ENCODE data around the gene TMBIM1. TPM values are rescaled to one million over a fixed set of nuclear protein-coding genes. Genes with fewer than 3 reads are reported as not detected.

Gene TMBIM1
- total and polyA plus RNA-seq, 12 donors = 25.7 to 293 (median 198) TPM

- no peaks in the 10 kb centered on the region for H3K27me3 ChIP-seq
- no peak overlapping the region for H3K27ac ChIP-seq
- peaks cover 0 to 13% of the 10 kb centered on the region in 2 donors for H3K4me1 ChIP-seq (replicated peaks in 1 of 2)
- intact Hi-C loops (cut with DNase I) = loop anchor here (5.0 kb wide), 1 partner anchor 94 kb away; no protein-coding TSS in a partner anchor
- WGBS, 4 donors = 69 to 81% (median 77%) methylated on average over 6 of the region's 6 CpGs
- no peak overlapping the region for H3K4me3 ChIP-seq
- DNase-seq = no peak
- H3K9me3 ChIP-seq (replicated peaks in 1 of 3) = no peaks in the 10 kb centered on the region
- H3K36me3 ChIP-seq (replicated peaks in 1 of 2) = no peaks in the 10 kb centered on the region
- no peak for TF ChIP-seq POLR2A (IDR thresholded peaks at IDR 0.05)
- TF ChIP-seq, protein P1, sequence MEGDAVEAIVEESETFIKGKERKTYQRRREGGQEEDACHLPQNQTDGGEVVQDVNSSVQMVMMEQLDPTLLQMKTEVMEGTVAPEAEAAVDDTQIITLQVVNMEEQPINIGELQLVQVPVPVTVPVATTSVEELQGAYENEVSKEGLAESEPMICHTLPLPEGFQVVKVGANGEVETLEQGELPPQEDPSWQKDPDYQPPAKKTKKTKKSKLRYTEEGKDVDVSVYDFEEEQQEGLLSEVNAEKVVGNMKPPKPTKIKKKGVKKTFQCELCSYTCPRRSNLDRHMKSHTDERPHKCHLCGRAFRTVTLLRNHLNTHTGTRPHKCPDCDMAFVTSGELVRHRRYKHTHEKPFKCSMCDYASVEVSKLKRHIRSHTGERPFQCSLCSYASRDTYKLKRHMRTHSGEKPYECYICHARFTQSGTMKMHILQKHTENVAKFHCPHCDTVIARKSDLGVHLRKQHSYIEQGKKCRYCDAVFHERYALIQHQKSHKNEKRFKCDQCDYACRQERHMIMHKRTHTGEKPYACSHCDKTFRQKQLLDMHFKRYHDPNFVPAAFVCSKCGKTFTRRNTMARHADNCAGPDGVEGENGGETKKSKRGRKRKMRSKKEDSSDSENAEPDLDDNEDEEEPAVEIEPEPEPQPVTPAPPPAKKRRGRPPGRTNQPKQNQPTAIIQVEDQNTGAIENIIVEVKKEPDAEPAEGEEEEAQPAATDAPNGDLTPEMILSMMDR (IDR thresholded peaks at IDR 0.05) = no peak
Measured at GRCh38 chr2:218298314-218298875, 6.1 kb upstream of the TMBIM1 start.

GRCh38 chr2:218296847-218297246 is 4.5 kb upstream of the TMBIM1 start:
- Histone ChIP-seq H3K36me3 (replicated peaks in 1 of 2) (no peaks in the 10 kb centered on the region), H3K4me1 (replicated peaks in 1 of 2) (peaks cover 0 to 22% of the 10 kb centered on the region in 2 donors), H3K27me3 (no peaks in the 10 kb centered on the region), H3K27ac (no peak overlapping the region), H3K4me3 (no peak overlapping the region), H3K9me3 (replicated peaks in 1 of 3) (no peaks in the 10 kb centered on the region)
- WGBS, 4 donors = 75 to 86% (median 81%) methylated on average over 6 to 7 of the region's 7 CpGs
- TF ChIP-seq POLR2A (IDR thresholded peaks at IDR 0.05) = no peak
- TF ChIP-seq, protein P1 (IDR thresholded peaks at IDR 0.05) = no peak
- intact Hi-C loops (cut with DNase I) = loop anchor here (5.0 kb wide), 1 partner anchor 95 kb away; no protein-coding TSS in a partner anchor
- DNase-seq = no peak

DNA sequence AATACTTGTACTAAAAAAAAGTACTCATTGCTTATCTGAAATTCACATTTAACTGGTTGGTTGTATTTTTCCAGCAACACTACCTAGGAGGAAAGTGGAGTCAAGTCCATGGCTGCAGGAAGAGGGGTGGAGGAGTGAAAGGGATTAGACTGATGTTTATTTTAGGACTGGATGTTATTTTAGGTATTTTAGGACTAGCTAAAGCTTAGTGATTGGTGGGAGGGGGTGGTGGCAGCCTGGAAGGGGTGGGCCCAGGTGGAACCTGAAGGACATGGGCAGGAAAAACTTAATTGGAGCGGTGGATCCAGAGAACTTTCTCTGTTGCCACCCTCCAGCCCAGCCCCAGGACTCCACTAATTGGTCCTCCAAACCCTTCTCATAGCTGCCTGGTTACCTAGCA is 3.9 kb upstream of the TMBIM1 start:
- WGBS, 4 donors = 85 to 100% (median 94%) methylated on average over 1 of the region's 1 CpG
- no peak for DNase-seq
- H3K4me1 ChIP-seq (replicated peaks in 1 of 2) = peaks cover 3 to 26% of the 10 kb centered on the region in 2 donors
- intact Hi-C loops (cut with DNase I) = loop anchor here (5.0 kb wide), 1 partner anchor 96 kb away; no protein-coding TSS in a partner anchor
- TF ChIP-seq, protein P1 (IDR thresholded peaks at IDR 0.05) = no peak
- no peak for TF ChIP-seq POLR2A (IDR thresholded peaks at IDR 0.05)
- H3K9me3 ChIP-seq (replicated peaks in 1 of 3) = no peaks in the 10 kb centered on the region
- no peak overlapping the region for H3K4me3 ChIP-seq
- no peaks in the 10 kb centered on the region for H3K36me3 ChIP-seq (replicated peaks in 1 of 2)
- H3K27me3 ChIP-seq = no peaks in the 10 kb centered on the region
- no peak overlapping the region for H3K27ac ChIP-seq

DNA sequence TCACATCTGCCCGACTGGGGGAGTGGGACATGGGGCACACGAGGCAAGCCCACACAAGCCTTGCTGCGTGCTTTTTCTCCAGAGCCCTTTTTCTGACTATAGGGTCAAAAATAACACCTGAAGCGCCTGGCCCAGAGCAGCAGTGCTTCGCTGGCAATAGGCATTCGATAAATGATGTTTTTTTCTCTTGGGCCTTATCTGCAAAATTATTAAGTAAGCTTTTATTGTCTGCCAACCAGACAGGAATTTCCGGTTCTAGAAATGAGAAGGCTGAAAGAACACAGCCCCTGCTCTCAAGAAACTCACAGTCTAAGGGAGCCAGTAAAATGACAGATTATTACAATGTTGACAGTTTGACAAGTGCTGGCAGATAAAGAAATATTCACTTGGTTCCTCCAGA is 2.7 kb upstream of the TMBIM1 start:
- DNase-seq = no peak
- H3K4me1 ChIP-seq (replicated peaks in 1 of 2) = peaks cover 15 to 38% of the 10 kb centered on the region in 2 donors
- no peaks in the 10 kb centered on the region for H3K9me3 ChIP-seq (replicated peaks in 1 of 3)
- no peak overlapping the region for H3K4me3 ChIP-seq
- WGBS, 4 donors = 47 to 60% (median 59%) methylated on average over 7 of the region's 7 CpGs
- intact Hi-C loops (cut with DNase I) = loop anchor here (5.0 kb wide), 1 partner anchor 97 kb away; no protein-coding TSS in a partner anchor
- H3K36me3 ChIP-seq (replicated peaks in 1 of 2) = no peaks in the 10 kb centered on the region
- no peaks in the 10 kb centered on the region for H3K27me3 ChIP-seq
- TF ChIP-seq POLR2A (IDR thresholded peaks at IDR 0.05) = no peak
- TF ChIP-seq, protein P1 (IDR thresholded peaks at IDR 0.05) = no peak
- peak overlapping the region in 2 of 5 donors; percentile 18 to 41 for H3K27ac ChIP-seq
